WTC11 (cell line): Measurements from ENCODE around the gene CALR3. TPM values are rescaled to one million over a fixed set of nuclear protein-coding genes. Genes with fewer than 3 reads are reported as not detected.
A peak's percentile ranks its signal among the peaks of the same experiment; 100 is the strongest.
"Not testable (repeated sequence)": the region's sequence is repeated elsewhere in the genome, so short reads cannot be mapped to it uniquely, and the experiment has no call there.

Experiments used
- ATAC-seq: fragments of 200-7000 bp; cut with Tn5 transposase; 2 replicates; pipeline ENCODE4 v1.10.0; 2021; ENCODE audit warnings: mild to moderate bottlenecking, moderate library complexity
- CTCF ChIA-PET: fragments of 300-600 bp; sonication (Branson Sonifier 250); formaldehyde crosslinking; loops from one replicate; lab custom pipeline; 2021; ENCODE audit warnings: antibody characterized with exemption; lab: Charles Lee
- POLR2A ChIA-PET: fragments of 350-600 bp; sonication (Branson Sonifier 250); formaldehyde crosslinking; loops from one replicate; lab custom pipeline; 2021; ENCODE audit warnings: antibody characterized with exemption; lab: Charles Lee
- DNase-seq: peaks from one replicate; pipeline ENCODE4 v3.0.0; 2021; ENCODE audit warnings: low spot score
- H3K27ac Mint-ChIP-seq: 2 replicates; pipeline ENCODE4 v1.8.0; 2021; ENCODE audit warnings: mixed read lengths
- H3K27me3 Mint-ChIP-seq: 2 replicates; pipeline ENCODE4 v1.8.0; 2021; ENCODE audit warnings: low read depth, mild to moderate bottlenecking, moderate library complexity, mixed read lengths
- H3K36me3 Mint-ChIP-seq: 2 replicates; pipeline ENCODE4 v1.8.0; 2021; ENCODE audit warnings: mixed read lengths
- H3K4me1 Mint-ChIP-seq: 2 replicates; pipeline ENCODE4 v1.8.0; 2022; ENCODE audit warnings: mixed read lengths
- H3K4me3 Mint-ChIP-seq: 2 replicates; pipeline ENCODE4 v1.8.0; 2021; ENCODE audit warnings: mild to moderate bottlenecking, moderate library complexity, mixed read lengths
- H3K9me3 Mint-ChIP-seq: 2 replicates; pipeline ENCODE4 v1.8.0; 2021; ENCODE audit warnings: mixed read lengths
- CDX4 ChIP-seq: fragments of 250-450 bp; sonication (Bioruptor Pico); IDR thresholded peaks from 2 replicates; pipeline ENCODE4 v1.9.0; 2021; ENCODE audit warnings: moderate library complexity, mild to moderate bottlenecking, inconsistent platforms, borderline replicate concordance
- GABPB1 ChIP-seq: sonication (generic); formaldehyde crosslinking; IDR thresholded peaks from 2 replicates; pipeline ENCODE4 v1.8.1; 2023; ENCODE audit warnings: mild to moderate bottlenecking, missing genetic modification reagents
- GTF2I ChIP-seq: fragments of 250-450 bp; sonication (Bioruptor Pico); conservative IDR thresholded peaks from 2 replicates; pipeline ENCODE4 v1.4.0; 2021; ENCODE audit warnings: mild to moderate bottlenecking
- IRF2 ChIP-seq: sonication (generic); formaldehyde crosslinking; IDR thresholded peaks from 2 replicates; pipeline ENCODE4 v1.8.0; 2022; ENCODE audit warnings: low read depth, missing genetic modification reagents, borderline replicate concordance
- JAZF1 ChIP-seq: fragments of 250-450 bp; sonication (Bioruptor Pico); IDR thresholded peaks from 2 replicates; pipeline ENCODE4 v1.9.0; 2021; ENCODE audit warnings: moderate library complexity, mild to moderate bottlenecking, inconsistent platforms
- KAT7 ChIP-seq: sonication (generic); formaldehyde crosslinking; IDR thresholded peaks from 2 replicates; pipeline ENCODE4 v1.8.1; 2023; ENCODE audit warnings: missing genetic modification reagents, mild to moderate bottlenecking, borderline replicate concordance
- NFYB ChIP-seq: sonication (generic); formaldehyde crosslinking; conservative IDR thresholded peaks from 2 replicates; pipeline ENCODE4 v1.8.0; 2022; ENCODE audit warnings: low read depth, missing genetic modification reagents
- PRDM15 ChIP-seq: sonication (generic); formaldehyde crosslinking; IDR thresholded peaks from 2 replicates; pipeline ENCODE4 v1.8.0; 2022; ENCODE audit warnings: missing genetic modification reagents
- SMAD3 ChIP-seq: sonication (generic); formaldehyde crosslinking; IDR thresholded peaks from 2 replicates; pipeline ENCODE4 v1.8.0; 2022; ENCODE audit warnings: missing genetic modification reagents, mild to moderate bottlenecking, borderline replicate concordance
- TCF7 ChIP-seq: sonication (generic); formaldehyde crosslinking; IDR thresholded peaks from 2 replicates; pipeline ENCODE4 v1.8.0; 2022; ENCODE audit warnings: mild to moderate bottlenecking, low read depth, missing genetic modification reagents, moderate library complexity
- TEAD1 ChIP-seq: sonication (generic); formaldehyde crosslinking; IDR thresholded peaks from 2 replicates; pipeline ENCODE4 v1.8.0; 2022; ENCODE audit warnings: mild to moderate bottlenecking, missing genetic modification reagents
- ZMAT4 ChIP-seq: fragments of 250-450 bp; sonication (Bioruptor Pico); IDR thresholded peaks from 2 replicates; pipeline ENCODE4 v1.9.0; 2021; ENCODE audit warnings: mild to moderate bottlenecking
- ZNF121 ChIP-seq: sonication (generic); formaldehyde crosslinking; IDR thresholded peaks from 2 replicates; pipeline ENCODE4 v1.8.0; 2023; ENCODE audit warnings: missing genetic modification reagents
- total RNA-seq: library from RNA; stranded (reverse); gene quantifications from 3 replicates; pipeline ENCODE4 v1.2.3, GENCODE V29; 2021

Gene CALR3
- total RNA-seq, 1 experiment from 2014 or later: 0.87 TPM

GRCh38 chr19:16506961-16507360 is 11.0 kb upstream of the CALR3 start:
- DNase-seq: no peak
- TF ChIP-seq ZNF121 (no peak), GABPB1 (no peak), JAZF1 (CRISPR knock-in tag) (no peak), TCF7 (CRISPR knock-in tag) (no peak)
- no peak for ATAC-seq
- H3K9me3 Mint-ChIP-seq: no peaks in the 10 kb centered on the region
- H3K27me3 Mint-ChIP-seq: no peaks in the 10 kb centered on the region
- H3K4me1 Mint-ChIP-seq: no peaks in the 10 kb centered on the region
- ChIA-PET POLR2A (no interaction called here), CTCF (interaction anchor here (1.7 kb wide), 1 partner anchor 65 kb away, joined by 3 read pairs; no protein-coding TSS in a partner anchor)
- peaks cover 8% of the 10 kb centered on the region for H3K36me3 Mint-ChIP-seq
- no peak overlapping the region for H3K4me3 Mint-ChIP-seq
- H3K27ac Mint-ChIP-seq: no peak overlapping the region

- H3K36me3 Mint-ChIP-seq, H3K9me3 Mint-ChIP-seq, ATAC-seq, CTCF ChIA-PET, H3K27ac Mint-ChIP-seq, H3K4me1 Mint-ChIP-seq, H3K4me3 Mint-ChIP-seq, H3K27me3 Mint-ChIP-seq, POLR2A ChIA-PET, DNase-seq: not testable (repeated sequence)
These were observed 10.2 kb upstream of the CALR3 start for GRCh38 chr19:16506161-16506560.

- H3K27ac Mint-ChIP-seq: no peak overlapping the region
- POLR2A ChIA-PET: interaction anchor here (0.6 to 0.7 kb wide), 2 partner anchors 9 to 171 kb away, joined by 3 to 4 read pairs; no protein-coding TSS in a partner anchor
- H3K4me1 Mint-ChIP-seq: no peaks in the 10 kb centered on the region
- H3K27me3 Mint-ChIP-seq: no peaks in the 10 kb centered on the region
- DNase-seq: no peak
- TF ChIP-seq CDX4 (no peak), GABPB1 (no peak), TEAD1 (CRISPR knock-in tag) (no peak), ZMAT4 (CRISPR knock-in tag) (no peak), SMAD3 (CRISPR knock-in tag) (no peak), NFYB (CRISPR knock-in tag) (no peak), PRDM15 (CRISPR knock-in tag) (no peak), KAT7 (CRISPR knock-in tag) (no peak), GTF2I (no peak)
- TF ChIP-seq, all 79 proteins: peak for 0
- ATAC-seq: no peak
- Mint-ChIP-seq H3K36me3 (peaks cover 9% of the 10 kb centered on the region), H3K4me3 (no peak overlapping the region), H3K9me3 (no peaks in the 10 kb centered on the region)
- CTCF ChIA-PET: no interaction called here
These were observed 8.3 kb upstream of the CALR3 start for GRCh38 chr19:16504271-16504670.

GRCh38 chr19:16497837-16498236 is 1.9 kb upstream of the CALR3 start:
- ATAC-seq (no peak), DNase-seq (no peak)
- H3K4me3 Mint-ChIP-seq: peak overlapping the region; percentile 91
- H3K9me3 Mint-ChIP-seq: no peaks in the 10 kb centered on the region
- TF ChIP-seq ZNF121 (0 out of 2 replicates have a peak, but pooled peaks have one; percentile 2), IRF2 (no peak)
- CTCF ChIA-PET: interaction anchor here (0.9 kb wide), 1 partner anchor 17 kb away, joined by 3 read pairs; no protein-coding TSS in a partner anchor
- peaks cover 4% of the 10 kb centered on the region for H3K36me3 Mint-ChIP-seq
- POLR2A ChIA-PET: no interaction called here
- no peaks in the 10 kb centered on the region for H3K27me3 Mint-ChIP-seq
- peak overlapping the region; percentile 68; the same call in 1 of the 2 replicates for H3K27ac Mint-ChIP-seq
- H3K4me1 Mint-ChIP-seq: peaks cover 11% of the 10 kb centered on the region
